Hypothalamus (tissue), 51 donors: ENCODE data around the gene USP34.
"Not testable (repeated sequence)": the region's sequence is repeated elsewhere in the genome, so short reads cannot be mapped to it uniquely, and the experiment has no call there.

Experiments
- DNase-seq, 51 donors: peaks; one replicate each; lab custom pipeline; 2025; lab: John Stamatoyannopoulos, UW

Gene USP34

DNA sequence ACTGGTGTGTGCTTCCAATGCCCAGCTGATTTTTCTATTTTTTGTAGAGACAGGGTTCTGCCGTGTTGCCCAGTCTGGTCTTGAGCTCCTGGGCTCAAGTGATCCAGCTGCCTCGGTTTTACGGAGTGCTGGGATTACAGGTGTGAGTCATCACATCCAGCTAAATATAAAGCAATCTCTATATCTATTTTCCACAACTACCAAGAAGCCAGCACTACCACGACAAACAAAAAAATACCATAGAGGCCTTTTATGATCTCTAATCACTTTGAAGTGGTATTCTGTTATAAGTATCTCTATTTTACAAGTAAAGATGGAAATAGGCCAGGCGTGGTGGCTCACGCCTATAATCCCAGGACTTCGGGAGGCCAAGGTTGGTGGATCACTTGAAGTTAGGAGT is 274.2 kb downstream of the USP34 start:
- no peak for DNase-seq

- DNase-seq, result not testable (repeated sequence)
These were observed 276.2 kb downstream of the USP34 start for GRCh38 chr2:61194646-61195045.

DNA sequence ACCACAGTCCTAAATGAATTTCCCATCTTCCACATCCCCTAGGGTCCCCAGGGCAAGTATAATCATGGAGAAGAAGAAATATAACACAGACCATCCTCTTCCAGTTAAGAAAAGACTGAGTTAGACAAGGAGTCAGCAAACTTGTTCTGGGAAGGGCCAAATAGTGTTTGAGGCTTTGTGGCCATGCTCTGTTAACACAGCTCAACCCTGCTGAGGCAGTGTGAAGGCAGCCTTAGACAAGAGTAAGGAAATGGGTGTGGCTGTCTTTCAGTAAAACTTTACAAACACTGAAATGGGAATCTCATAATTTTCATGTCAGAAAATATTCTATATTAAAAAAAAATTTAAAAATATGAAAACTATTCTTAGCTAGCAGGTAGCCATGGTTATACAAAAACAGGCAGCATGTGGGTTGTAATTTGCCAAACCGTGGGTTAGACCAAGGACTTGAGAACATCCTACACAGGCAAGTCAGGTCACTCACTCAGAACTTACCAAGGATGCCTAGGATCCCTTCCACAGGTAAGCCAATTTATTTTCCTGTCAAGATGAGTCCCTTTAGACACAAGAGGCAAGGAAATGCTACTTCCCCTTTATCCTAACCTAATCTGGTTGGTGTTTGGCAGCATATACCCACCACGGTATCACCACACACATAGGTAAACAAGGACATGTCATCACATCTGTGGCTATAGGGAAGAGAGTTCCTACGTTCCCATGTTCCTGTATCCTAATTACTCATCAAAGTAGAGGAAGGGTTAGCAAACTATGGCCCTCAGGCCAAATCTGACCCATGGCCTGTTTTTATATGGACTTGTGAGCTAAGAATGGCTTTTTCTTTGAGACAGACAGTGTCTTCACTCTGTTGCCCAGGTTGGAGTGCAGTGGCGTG is 277.0 kb downstream of the USP34 start:
- DNase-seq, result no peak

GRCh38 chr2:61187085-61187484 is 283.8 kb downstream of the USP34 start:
- no peak for DNase-seq

DNA sequence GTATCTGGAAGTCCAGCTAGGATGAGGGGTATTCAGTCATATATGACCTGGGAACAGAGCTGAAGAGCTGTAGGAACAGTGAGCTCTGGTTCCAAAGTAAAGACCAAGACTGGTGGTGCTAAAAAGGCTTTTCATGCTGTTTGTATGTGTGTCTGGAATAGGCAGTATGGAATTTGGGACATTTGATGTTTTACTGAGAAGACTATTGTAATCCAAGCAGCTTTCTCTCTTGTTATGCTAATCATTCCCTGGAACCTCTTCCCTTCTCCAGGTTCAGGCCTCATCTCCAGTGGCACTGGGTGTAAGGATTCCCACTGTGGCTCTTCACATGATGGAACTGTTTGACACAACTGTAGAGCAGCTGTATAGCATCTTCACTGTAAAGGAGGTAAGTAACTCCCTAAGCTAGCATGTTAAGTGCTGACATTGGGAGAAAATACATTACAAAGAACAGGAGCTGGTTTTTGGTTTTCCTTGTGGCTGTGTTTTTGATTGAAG is 285.6 kb downstream of the USP34 start:
- no peak for DNase-seq

DNA sequence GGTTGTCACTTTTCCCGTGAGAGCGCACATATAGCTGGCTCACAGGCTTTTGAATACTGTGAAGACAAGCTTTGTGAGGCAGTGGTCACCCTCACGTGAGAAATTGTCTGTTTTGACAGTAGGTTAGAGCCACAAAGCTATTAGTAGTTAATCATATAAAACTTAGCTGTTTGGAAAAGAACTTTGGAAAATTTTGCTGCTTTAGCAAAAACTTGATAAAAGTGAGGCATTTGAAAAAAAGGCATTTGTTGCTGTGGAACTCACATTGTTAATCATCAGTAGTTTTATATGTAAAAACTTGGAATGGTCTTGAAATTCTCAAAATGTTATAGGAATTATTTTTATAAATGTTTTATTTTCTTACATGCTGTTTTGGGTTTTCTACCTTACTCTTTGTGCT is 286.6 kb downstream of the USP34 start:
- DNase-seq, result no peak

DNA sequence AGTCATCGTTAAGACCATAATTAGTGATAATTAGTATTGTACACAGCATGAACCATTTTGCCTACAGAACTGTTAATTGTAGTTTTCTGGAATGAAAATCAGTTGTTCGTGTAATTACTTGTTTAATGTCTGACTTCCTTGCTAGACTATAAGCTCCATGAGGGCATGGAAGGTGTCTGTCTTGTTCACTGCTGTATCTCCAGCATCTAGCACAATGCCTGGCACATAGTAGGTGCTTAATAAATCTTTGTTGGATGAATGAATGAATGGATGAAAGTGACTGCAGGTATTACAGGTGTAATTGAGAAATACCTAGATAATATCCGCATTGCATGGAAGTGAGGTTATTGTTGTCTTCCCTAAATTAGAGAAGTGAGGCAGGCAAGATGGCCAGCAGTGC is 287.1 kb downstream of the USP34 start:
- no peak for DNase-seq

DNA sequence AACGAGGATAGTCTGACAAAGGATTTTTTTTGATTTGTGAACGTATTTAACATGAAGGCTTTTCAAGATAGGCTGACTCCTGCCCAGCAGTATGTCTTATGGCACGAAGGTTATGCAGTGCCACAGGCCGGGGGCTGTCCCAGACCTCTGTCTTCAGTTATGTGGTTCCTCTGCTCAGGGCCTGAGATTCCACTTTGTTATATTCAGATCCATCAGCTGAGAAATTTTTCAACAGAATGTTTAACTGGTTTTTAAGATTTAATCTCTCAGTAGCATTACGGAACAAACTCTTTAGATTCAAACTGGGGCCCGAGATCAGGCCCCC is 288.9 kb downstream of the USP34 start:
- no peak for DNase-seq

GRCh38 chr2:61181382-61182058 is 289.4 kb downstream of the USP34 start:
- DNase-seq, result peak in 1 of 51 donors; percentile 21

DNA sequence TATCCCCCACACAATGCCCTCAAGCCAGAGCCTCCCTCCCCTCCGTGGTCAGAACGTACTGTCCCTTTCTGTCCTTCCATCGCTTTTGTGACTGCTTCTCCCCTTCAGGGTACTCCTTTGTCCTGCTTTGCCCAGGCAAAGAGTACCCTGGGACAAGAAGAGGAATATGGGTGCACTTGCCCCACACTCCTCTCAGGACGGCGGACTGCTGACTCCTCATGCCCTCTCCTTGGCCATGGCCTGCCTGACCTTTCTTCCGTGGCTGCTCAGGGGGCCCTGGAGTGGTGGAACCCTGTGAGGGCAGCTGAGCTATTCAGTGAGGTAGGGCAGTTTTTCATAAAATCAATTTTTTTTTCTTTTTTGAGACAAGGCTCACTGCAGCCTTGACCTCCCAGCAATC is 290.2 kb downstream of the USP34 start:
- DNase-seq, result no peak

DNA sequence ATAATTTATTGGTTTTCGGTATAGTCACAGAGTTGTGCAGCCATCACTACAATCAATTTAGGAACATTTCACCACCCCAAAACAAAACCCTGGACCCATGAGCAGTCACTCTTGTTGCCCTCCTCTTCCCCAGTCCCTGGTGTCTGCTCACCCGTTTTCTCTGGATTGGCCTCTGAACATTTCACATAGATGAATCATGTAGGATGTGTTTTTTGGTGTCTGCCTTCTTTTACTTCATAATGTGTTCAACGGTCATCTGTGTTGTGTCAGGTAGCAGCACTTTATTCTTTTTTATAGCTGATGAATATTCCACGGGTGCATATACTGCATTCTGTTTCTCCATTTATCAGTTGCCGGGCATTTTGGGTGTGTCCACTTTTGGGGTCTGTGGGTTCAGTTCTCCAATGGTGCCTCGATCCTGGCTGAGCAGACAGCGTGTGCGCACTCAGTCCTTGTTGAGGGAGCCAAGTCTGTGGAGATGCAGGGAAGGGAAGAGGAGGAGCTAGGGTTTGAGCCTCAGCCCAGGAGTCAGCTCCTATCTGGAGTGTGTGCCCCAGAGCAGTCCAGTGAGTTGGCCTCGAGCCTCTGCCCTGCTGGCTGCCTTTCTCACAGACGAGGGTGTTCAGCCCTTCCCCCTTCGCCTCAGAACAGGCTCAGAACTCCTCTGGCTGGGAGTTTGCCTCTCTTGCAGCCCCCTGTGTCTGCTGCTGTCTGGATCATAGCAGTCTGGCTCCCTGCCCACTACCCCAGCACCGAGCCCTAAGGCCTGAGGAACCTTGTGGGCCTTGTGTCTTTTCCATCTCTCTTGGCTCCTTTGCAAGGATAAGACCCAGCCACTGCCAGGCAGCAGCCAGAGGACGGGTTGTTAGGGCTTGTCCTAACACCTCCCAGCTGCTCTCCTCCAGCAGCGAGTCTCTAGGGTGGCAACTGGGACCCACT is 290.9 kb downstream of the USP34 start:
- peak in 37 of 51 donors; percentile 11 to 80 (median 40) for DNase-seq

DNA sequence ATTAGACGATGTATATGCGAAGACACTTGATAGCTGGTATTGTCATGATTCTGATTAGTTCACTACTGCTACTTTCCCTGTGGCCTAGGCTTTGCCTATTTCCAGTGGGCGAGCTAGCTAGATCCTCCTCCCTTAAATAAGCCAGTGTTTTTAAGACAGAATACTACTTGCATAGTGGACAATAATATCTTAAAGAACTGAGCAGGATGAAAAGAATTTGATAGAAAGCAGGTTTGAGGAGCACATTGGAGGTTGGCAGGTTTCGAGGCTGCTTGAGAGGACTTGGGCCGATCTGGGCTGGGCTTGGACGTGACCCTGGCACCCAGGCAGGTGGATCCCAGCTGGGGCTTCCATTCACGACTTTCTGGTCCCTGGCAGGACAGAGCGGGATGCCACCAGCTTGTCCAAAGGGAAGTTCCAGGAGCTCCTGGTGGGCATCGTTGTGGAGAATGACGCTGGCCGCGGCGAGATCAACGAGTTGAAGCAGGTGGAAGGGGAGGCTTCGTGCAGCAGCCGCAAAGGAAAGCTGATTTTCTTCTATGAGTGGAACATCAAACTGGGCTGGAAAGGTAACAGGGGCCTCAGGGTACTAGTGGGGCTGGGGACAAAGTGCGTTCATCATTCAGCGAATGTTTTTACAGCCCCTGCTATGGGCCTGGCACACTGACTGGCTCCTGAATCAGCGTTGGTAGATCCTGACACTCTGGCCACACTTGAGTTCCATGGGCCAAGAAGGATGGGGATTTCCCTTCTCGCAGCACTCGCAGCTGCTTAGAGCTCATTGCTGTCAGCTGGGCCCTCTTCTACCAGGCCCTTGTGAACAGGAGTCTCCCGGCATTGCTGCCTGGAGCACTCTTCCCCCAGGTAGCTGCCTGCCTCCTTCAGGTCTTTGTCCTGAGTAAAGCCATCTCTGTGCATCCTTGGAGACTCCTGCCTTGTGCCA is 292.0 kb downstream of the USP34 start:
- peak in 2 of 51 donors; percentile 6 to 93 for DNase-seq

DNA sequence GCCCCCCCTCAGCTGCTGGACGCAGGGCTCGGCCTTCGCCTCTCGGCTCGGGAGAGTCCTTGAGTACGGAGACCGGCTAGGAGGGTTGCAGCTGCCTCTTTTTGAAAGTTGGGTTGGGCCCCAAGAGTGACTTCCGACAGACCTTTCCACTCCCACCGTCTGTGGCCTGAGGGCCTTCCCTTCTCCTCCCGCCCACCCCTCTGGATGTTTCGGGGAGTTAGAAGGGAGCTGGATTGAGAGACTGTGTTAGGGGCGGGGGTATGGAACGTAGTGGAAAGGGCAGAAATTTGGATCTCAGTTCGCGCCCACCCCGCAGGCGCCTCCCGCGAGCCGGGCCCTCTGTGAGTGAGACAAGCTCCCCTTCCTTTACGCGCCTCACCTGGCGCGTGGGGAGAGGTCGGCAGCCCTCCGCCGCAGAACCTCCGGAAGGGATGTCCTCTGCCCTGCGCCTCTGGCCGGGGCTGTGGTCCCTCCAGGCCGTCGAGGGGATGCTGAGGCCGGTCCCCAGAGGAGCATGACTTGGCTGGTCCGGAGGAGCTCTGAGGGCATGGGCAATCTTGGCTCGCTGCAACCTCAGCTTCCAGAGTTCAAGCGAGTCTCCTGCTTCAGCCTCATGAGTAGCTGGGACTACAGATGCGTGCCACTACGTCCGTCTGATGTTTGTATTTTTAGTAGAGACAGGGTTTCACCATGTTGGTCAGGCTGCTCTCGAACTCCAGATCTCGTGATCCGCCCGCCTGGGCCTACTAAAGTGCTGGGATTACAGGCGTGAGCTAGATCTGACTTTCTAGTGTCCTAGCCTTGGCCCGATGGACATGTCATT is 292.9 kb downstream of the USP34 start:
- peak in 12 of 51 donors; percentile 25 to 77 (median 52) for DNase-seq

DNA sequence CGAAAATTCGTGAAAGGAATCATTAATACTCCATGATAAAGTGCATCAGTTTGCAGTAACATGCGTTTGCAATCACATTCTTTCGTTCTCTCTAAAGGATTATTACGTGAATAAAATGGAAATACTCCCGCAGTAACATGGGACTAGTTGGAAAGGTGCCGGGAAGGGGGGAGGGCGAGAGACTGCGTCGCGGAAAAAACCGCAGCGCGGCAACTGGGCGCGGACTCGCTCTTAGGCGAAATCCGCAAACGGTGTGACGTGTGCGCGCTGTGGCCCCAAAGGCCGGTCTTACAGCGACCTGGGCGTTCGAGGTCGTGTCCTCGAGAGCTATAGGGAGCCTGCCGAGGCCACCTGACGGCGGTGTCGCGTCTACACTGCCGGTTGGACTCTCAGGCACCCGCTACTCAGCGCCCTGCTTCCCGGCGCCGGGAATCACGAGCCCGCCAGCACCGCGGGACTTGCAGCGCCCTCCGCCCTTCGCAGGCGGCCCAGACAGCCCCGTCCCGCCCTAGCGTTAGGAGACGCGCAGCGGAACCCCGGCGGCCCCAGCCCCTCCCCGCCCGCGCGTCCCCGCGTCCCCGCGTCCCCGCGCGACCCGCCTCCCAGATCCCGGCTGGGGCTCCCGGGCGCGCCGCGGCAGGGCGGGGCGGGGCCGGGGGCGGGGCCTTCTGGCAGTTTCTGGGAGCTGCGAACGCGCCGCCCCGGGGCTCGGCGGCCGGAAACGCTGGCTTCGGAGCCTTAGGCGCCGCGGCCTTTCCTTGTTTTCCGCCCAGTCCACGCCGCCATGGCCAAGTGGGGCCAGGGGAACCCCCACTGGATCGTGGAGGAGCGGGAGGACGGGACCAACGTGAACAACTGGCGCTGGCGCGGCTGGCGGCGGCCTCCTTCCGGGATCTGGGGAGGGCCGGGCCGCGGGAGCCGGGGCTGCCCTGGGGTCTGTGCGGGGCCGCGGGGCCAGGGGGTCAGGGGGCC is 293.8 kb downstream of the USP34 start:
- peak; percentile 42 to 97 (median 87) for DNase-seq

DNA sequence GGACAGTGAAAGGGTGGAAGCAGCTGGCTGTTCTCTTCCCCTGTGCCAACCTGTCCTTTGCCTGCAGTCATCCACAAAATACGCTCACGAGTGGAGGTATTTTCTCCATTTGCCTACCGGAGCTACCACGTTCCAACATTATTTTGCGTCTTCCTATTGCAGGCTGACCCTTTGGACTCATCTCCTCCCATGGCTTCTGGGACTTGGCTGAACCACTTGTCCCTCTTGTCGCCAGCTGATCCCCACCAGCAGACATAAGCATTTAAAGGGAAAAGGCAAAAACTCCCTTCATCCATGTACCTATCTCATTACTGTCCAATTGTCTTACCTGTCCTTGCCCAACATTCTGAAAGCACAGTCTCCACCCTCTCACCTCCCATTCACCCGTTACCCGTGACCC is 295.9 kb downstream of the USP34 start:
- no peak for DNase-seq

GRCh38 chr2:61173116-61173515 is 297.8 kb downstream of the USP34 start:
- no peak for DNase-seq

DNA sequence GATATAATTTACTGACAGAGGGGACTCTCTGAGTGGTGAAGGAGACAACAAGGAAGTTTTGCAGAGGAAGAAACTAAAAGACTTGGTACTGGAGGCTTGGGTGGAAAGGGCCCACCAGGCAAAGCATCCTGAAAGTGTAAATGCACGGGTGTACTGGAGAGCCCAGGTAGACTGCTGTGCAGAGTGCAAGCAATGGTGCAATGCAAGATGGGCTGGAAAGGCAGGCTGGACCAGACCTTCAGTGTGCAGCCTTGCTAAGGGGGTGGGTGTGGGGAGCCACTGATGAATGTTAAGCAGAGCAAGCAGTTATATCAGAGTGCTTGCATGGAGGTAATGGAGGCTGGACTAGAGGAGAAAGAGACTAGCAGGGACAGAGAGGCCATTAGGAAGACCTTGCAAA is 298.2 kb downstream of the USP34 start:
- DNase-seq, result no peak

- no peak for DNase-seq
These were observed 303.3 kb downstream of the USP34 start for GRCh38 chr2:61167579-61167978.
